ENCODE results near the gene RHBDL1.

RHBDL1 gene

GRCh38 chr16:674214-674881 is 1.1 kb upstream of the RHBDL1 start:
- no peak for DNase-seq (ENCODE audit: low spot score)

GRCh38 chr16:675884-676564 is 553 bp downstream of the RHBDL1 start:
- DNase-seq (ENCODE audit: low spot score), result no peak

GRCh38 chr16:676565-676902 is 1.1 kb downstream of the RHBDL1 start:
- no peak for DNase-seq (ENCODE audit: low spot score)

GRCh38 chr16:676913-677312 is 1.4 kb downstream of the RHBDL1 start:
- peak; percentile 91 for DNase-seq (ENCODE audit: low spot score)

- no peak for DNase-seq (ENCODE audit: low spot score)
Measured at GRCh38 chr16:677316-678190, 2.1 kb downstream of the RHBDL1 start.

GRCh38 chr16:678209-678857 is 2.9 kb downstream of the RHBDL1 start:
- no peak for DNase-seq (ENCODE audit: low spot score)

- peak; percentile 86 for DNase-seq (ENCODE audit: low spot score)
Measured at GRCh38 chr16:678858-679813, 3.7 kb downstream of the RHBDL1 start.

GRCh38 chr16:679814-680624 is 4.5 kb downstream of the RHBDL1 start, which contains the start of gene STUB1:
Gene STUB1, plus strand, starts transcription at chr16:680410. Its CDS starts 116 bp downstream, at chr16:680526.
- peak; percentile 82 for DNase-seq (ENCODE audit: low spot score)

GRCh38 chr16:680625-680945 is 5.1 kb downstream of the RHBDL1 start:
- no peak for DNase-seq (ENCODE audit: low spot score)

- DNase-seq (ENCODE audit: low spot score), result peak; percentile 54
Measured at GRCh38 chr16:680967-681745, 5.7 kb downstream of the RHBDL1 start.

- DNase-seq (ENCODE audit: low spot score), result no peak
Measured at GRCh38 chr16:681746-682427, 6.4 kb downstream of the RHBDL1 start.

- no peak for DNase-seq (ENCODE audit: low spot score)
Measured at GRCh38 chr16:682493-683395, 7.3 kb downstream of the RHBDL1 start.

- no peak for DNase-seq (ENCODE audit: low spot score)
Measured at GRCh38 chr16:683396-684070, 8.1 kb downstream of the RHBDL1 start.

- DNase-seq (ENCODE audit: low spot score), result peak; percentile 95
Measured at GRCh38 chr16:684071-684794, 8.8 kb downstream of the RHBDL1 start, which contains the start of gene JMJD8. Gene JMJD8, minus strand, starts transcription at chr16:684334. Its CDS starts 15 bp downstream, at chr16:684319.

GRCh38 chr16:684961-685696 is 9.7 kb downstream of the RHBDL1 start:
- DNase-seq (ENCODE audit: low spot score), result peak; percentile 88

- peak; percentile 63 for DNase-seq (ENCODE audit: low spot score)
Measured at GRCh38 chr16:685967-686366, 10.5 kb downstream of the RHBDL1 start.

All from SW480 (cell line).